DMS53 (cell line): ENCODE measurements around the gene SAMD13.

Experiments
- DNase-seq: peaks from one replicate; lab custom pipeline; 2025; lab: John Stamatoyannopoulos, UW

The SAMD13 gene

DNA sequence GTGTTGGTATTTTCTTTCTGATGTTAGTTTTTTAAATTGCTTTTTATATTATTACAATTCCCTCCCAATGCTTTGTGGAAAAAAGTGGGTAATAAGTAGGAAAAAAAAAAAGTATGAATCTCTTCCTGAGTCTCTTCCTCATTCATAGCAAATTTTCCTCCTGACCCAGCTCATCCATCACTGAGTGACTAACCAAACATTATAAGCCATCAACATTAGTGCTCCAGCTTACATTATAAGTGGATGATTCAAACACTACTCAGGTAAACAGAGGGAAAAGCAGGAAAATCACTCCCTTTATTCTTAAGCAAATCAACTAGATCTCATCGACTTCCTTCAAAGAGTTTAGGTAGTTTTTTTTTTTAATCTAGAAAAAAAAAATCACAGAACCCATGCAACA, 15.4 kb upstream of the SAMD13 start:
- peak; percentile 83 for DNase-seq

DNA sequence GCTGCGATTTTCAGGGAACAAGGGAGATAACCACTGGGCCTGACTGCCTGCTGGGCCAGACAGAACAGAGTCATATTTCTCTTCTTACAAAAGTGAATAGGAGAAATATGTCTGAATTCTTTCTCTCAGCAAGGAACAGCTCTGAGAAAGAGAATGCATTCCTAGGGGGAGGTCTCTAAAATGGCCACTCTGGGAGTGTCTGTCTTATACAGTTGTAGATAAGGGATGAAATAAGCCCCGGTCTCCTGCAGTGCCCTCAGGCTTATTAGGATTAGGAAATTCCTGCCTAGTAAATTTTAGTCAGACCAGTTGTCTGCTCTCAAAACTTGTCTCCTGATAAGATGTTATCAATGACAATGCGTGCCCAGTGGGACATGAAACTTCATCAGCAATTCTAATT, 14.1 kb upstream of the SAMD13 start:
- DNase-seq, result peak; percentile 23

DNA sequence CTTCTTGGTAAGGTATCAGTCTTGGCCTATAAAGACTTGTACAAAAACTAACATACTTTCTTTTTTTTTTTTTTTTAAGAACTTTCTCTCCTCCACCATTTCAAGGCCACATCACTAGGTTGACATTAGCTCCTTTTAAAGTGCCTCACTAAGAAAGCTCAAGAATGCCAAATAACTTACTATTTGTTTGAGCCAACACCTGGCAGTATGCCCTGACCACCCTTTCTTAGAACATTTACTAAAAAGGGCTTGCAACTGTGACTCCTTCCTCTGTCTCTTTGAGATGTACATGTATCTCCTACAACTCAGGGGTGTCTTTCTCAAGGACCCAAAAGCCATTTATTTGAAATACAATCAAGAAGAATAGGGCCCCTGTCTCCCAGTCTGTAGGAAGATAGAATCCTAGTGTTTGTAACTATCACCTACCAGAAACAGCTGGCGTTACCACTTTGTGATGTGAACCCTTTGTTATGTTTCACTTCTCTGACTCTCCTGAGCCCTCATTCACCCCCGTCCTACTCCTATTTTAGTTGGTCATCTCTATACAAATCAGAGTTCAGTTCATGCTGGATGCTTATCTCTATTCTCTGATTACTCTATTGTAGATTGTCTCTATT, 12.2 kb upstream of the SAMD13 start:
- DNase-seq, result no peak

DNA sequence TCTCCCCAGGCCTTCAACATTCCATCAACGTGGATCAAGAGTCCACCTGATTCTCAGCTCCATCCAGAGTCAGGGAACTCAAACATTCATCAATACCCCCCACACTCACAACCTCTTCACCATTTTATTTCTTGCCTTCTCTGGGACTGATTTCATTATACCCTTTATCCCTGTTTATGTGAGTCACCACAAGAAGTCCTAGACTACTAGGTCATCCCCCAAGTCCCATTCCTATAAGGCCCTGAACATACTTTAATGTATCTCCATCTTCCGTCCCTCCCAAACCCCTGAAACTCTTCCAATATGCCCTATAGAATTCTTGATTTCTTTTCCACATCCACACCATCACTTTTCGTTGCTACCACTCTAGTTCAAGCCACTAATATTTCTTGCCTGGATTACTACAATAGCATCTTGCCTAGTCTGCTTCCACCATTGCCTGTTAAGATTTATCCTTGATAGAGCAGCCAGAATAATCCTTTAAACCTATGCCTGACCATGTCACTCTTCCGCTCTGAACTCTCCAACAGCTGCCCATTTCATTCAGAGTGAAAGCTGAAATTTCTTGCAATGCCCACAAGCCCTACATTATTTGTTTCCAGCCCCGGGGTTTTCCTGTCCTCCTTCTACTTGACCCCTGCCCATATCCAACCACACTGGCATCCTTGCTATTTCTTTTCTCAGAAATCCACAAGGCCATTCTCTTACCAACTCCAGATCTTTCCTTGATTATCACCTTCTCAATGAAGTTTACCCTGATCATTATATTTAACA, 9.4 kb upstream of the SAMD13 start:
- DNase-seq, result no peak

DNA sequence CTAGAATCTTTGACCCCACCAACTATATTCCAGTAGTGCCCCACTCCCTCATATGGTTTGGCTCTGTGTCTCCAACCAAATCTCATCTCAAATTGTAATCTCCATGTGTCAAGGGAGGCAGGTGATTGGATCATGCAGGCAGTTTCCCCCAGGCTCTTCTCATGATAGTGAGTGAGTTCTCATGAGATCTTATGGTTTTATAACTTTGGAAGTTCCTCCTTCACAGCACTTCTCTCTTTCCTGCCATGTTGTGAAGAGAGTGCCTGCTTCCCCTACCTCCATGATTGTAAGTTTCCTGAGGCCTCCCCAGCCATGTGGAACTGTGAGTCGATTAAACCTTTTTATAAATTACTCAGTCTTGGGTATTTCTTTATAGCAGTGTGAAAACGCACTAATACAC, 7.7 kb upstream of the SAMD13 start:
- no peak for DNase-seq

DNA sequence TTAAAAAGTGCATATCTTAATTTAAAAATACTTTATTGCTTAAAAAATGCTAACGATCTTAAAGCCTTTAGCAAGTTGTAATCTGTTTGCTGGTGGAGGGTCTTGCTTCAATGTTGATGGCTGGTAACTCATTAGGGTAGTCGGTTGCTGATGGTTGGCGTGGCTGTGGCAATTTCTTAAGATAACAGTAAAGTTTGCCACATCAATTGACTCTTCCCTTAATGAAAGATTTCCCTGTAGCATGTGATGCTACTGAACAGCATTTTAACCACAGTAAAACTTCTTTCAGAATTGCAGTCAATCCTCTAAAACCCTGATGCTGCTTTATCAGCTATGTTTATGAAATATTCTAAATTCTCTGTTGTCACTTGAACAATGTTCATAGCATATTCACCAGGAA, 6.8 kb upstream of the SAMD13 start:
- DNase-seq, result no peak

DNA sequence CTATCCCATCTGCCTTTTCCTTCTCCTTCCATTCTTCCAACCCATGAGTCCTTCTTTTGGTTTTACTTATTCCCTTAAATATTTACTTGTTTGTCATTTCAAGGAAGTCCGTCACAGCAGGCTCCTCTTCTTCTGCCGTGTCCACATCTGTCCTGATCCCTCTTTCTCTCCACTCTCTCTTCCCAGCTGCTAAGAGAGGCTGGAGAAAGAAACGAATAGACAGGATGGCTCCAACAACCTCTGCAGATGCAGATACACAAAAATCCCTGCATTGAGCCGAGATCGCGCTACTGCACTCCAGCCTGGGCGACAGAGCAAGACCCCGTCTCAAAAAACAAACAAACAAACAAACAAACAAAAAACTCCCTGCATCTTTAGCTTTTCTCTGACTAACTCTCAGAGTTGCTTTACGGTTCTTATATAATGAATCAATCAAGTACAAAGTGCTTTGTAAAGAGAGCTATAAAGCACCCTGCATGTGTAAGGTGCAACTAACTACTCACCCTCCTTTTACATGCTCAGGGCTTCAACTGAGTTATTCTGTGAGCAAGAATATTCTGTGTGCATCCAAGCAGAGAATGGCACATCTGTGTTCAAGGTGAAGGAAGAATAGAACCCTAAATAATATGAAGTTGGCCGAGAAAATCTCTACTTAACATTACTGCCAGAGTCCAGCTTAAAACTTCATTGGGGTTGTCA, 3.8 kb upstream of the SAMD13 start:
- DNase-seq, result no peak

DNA sequence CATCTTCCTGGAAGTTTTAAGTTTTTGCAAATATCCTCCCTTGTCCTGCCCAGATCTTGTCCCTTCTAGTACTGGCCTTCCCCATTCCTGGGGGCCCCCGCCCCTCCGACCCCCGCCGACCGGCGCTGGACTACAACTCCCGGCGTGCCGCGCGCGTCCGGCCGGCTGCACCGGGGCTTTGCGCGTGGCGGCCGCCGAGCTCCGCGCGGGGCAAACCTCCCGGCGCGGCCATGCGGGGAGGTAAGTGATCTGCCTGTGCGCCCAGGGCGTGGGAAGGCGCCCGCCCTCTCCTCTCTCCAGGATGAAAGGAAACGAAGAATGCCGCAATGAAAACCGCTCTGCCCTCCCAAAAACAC, 3.2 kb upstream of the SAMD13 start:
- DNase-seq, result peak; percentile 78

DNA sequence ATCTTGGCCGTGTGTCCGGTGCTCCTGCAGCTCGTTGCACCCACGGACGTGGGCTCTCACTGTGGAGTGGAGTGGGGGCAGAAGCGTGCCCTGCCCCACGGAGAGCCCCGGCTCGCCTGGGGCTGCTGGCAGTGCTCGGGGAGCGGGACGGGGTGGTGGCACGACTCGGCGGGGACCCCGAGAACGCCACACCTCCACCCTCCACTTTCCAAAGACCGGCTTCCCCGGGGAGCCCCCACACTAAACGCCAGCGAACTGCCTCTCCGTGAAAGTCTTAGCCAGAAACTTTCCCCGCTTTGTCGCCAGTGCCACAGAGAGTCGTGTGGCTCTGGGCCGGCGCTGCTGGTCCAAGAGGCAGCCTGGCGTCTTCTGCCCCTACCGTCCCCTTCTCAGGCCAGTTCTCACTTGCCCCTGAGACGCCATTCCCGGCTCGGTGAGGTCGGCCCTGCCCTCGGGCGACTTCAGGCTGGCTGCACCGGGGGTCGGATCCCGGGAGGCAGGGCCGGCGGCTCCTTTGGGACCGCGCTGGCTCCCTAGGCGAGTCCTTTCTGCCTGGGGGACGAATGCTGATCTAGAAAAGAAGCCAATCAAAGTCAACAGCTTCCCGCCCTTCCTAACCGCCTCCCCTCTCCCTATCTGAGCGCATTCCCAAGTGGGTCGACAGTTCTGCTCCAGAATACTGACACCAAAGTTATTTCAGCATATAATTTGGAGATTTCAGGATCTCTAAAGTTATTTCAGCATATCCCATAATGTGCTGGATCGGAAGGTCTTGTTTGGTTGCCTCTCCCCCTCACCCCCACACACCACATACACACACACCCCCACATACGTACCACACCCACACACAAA, 2.6 kb upstream of the SAMD13 start:
- peak; percentile 60 for DNase-seq

DNA sequence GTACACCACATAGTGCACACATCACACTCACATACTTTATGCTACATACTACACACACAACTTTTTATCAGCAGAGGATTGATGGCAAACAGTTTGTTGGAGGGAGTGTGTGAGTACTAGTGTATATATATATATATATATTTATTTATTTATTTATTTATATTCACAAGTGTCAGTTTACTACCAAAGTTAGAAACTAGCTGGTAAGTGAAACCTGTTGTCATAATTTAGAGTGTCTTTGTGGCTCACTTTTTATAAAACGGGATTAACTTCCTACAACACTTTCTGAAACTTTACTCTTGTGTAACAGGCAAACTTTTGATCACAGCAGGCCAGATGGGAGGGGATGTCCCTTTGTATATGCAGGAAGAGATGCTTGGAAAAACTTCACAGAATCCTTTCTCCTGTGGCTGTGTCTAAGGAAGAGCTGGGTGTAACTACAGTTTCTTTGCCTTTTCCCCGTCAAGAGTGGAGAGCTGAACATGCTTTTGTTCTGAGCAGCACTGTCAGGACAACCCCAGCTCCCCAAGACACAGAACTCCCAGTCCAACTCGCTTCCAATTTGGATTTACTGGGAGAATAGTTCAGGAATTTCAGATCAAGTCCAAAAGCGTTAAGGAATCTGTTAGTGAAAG, 1.9 kb upstream of the SAMD13 start:
- no peak for DNase-seq

DNA sequence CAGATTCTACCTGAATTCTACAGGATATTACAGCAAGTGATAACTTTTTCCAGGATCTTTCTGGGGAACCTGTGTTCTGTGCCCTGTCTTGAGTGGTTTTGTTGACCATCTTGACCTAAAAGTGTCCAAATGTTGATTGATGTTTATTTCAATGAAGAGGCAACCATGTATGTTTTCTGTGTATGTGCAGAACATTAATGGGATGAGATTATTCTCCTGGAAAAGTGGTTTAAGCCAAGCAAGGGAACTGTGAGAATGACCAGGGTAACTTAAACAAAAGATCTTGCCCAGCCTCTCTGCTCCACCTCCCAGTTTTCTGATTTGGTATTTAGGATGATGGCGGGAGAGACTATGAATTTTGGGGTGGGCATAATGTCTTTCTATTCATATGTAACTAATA, 1.0 kb upstream of the SAMD13 start:
- DNase-seq, result no peak

DNA sequence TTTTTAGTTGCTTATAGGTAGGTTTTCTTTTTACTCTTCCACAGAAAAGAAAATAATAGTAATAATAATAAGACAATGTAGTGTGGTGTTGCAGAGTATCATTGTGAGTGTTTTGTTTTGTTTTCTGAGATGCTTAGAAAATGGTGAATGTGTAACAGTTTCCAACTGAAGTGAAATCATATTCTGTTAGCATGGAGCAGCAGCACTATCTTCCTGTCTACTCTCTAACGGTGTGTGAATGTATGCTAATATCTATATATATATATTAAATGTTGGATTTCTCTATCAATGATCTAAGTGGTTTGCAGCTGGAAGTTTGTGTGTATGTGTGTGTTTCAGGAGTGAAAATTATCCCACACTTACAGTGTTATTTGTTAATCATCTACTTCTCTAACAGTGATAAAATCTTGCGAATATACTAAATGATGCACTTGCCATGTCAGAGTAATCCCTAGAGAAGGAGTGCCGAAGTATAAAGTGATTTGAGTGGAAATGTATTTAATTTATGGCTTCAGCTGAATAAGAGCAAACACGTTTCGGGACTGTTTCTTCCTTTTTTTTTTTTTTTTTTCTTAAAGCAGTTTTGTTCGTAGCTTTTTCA, 377 bp downstream of the SAMD13 start:
- DNase-seq, result no peak

DNA sequence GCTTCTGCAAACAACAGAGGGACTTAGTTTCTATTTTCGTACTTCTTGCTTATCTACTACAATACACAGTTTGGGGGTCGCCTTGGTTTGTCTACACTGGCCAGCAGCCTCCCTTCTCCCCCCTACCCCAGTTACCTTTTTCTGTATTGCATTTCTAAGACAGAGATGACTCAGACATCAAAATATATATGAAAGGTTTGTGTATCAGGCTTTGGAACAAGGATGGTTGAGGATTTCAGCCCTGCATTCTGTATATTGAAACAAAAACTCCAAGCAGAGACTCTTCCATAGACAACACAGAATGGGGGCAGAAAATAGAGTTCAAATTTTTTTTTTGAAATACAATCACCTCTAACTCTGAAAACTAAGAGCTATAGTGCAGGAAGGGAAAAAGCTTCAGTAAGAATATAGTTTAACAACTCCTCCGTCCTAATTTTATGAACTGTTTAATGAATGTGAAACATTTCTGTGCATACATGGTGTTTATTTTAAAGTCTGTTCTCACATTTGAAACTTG, 1.9 kb downstream of the SAMD13 start:
- DNase-seq, result no peak

DNA sequence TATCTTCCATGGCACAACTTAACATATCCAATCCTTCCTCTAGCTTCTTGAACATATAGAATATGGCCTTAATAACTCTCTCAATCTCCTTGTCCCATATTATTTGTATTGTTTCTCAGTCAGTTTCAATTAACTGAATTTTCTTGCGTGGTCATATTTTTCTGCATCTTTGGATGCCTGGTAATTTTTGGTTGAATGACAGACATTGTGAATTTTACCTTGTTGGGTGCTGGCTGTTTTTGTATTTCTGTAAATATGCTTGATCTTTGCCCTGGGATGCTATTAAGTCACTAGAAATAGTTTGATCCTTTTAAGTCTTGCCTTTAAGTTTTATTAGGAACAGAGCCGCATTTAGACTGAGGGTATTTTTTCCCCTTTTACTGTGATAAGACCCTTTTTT, 5.9 kb downstream of the SAMD13 start:
- DNase-seq, result no peak

DNA sequence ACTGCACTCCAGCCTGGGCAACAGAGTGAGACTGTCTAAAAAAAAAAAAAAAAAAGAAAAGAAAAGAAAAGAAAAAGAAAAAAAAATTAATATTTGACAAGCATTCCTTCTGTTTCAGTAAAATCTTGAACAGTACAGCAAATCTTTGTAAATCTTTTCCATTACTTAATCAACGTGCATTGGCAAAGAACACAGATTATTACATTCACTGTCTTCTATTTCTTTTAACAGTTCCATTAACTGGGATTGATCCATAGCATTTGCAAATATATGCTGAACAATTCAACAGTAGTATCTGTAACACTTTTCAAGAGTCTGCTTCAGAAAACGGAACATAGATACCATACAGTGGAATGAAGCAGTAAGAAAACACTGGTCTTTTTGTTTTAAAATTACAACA, 9.8 kb downstream of the SAMD13 start:
- DNase-seq, result no peak

DNA sequence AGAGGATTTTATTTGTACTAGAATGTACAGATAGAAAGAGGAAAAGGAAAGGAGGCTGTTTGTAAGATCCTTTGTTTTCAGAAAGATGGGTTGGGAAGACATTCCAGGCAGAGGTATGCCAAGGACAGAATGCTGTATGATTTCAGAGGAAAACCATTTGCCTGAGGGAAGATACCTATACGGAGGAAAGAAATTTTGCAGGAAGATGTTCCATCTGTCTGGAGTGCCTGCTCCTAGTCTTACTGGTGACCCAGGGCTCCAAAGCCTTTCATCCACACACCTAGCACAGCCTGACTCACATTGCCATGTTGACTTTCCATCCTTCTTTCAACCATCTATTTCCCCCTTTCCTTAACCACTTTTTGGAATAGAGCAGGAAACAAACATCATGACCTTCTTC, 18.2 kb downstream of the SAMD13 start:
- no peak for DNase-seq

DNA sequence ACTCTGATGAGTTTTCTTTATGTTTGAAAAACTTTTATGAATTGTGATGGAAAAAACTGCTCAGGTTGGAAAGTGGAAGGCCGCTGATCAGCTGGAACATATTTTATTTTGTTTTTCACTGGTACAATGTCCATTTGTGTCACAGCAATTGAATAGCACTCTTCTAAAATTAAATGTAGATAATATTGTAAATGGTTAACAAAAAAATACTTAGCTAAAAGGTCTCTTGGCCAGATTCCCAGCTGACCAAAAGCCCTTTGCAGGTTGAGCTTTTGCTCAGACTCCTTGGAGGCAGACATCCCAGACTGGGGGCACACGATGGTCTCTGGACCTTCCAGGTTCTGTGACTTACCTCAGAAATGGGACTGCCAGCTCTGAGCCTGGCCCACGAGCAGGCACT, 26.3 kb downstream of the SAMD13 start:
- no peak for DNase-seq

DNA sequence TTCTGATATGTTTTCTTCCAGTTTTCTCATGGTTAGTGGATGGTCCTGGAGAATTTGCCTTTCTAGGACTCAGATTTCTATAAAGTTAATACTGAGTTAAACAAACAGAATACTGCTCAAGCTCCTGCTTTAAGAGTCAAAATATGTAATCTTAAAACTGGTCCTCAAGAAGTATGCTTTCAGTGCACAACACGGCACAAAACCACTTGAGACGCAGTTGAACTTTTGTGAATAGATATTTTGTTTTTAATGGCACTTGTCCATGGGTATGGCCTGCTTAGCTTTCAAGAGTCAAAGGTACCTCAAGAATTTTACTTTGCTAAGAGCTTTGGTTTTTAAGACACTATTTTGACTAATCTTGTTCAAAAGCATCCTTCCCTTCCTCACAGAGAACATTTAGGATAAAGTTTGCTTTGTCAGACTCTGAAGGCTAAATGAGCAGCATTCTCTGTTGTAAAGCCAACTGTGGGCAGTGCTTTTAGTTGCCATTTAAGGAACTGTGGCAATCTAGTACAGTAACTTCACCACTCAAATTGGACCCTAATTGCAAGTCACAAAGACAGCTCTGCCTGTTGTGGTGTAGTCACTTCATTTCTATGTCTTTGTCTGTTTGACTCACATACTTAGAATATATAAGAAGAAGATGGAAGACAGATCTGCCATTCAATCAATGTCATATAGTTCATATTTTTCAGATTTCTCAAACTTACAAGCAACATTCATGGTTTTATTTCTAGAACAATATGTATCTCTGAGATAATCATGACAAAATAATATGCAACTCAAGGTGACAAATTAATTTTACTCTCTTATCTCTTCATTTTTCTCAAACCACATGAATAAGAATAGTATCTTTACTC, 28.8 kb downstream of the SAMD13 start:
- no peak for DNase-seq

DNA sequence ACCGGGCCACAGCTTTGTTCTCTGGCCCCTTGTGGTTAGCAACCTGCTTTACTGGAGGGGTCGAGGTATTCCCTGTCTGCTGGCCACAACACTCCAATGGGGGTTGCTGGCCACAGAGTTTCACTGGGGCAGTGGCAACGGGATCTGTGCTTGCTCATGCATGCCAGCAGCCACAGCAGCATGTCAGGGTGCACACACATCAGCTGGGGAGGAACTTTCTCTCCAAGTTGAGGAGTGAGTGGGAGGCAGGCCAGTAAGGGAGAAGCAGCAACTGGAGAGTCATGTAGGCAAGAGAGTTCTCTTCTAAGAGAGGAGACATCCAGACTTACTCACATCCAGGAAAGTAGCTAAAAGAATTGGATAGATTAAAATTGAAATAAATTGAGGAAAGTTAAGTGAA, 38.0 kb downstream of the SAMD13 start:
- no peak for DNase-seq

DNA sequence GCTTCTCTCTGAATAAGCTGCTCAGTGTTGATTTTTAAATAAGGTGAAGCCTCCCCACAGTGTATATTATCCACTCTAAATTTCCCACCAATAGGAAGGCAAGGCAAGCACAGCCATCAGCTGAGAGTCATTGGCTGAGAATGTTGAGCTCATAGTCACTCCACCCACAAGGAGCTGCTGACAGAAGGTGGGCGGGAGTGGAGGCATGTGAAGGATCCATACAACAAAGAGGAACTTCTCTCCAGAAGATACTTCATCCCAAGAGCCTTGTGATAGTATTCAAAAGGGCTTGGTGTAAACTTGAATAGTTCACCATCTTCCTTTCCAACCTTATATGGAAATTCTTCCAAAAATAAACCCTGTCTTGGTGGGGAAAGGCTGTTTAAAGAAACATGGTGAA, 42.8 kb downstream of the SAMD13 start:
- no peak for DNase-seq
